SK-N-SH (cell line): Measurements from ENCODE around the gene HMG20A. TPM values are rescaled to one million over a fixed set of nuclear protein-coding genes. Genes with fewer than 3 reads are reported as not detected.

Experiments used
- CTCF ChIA-PET: fragments of 300-600, 350-600 bp; formaldehyde crosslinking; extraction: SDS; loops from one replicate; lab custom pipeline; 2021; lab: Yijun Ruan, JAX
- POLR2A ChIA-PET: fragments of 350-600 bp; sonication (Branson Sonifier 250); formaldehyde crosslinking; extraction: SDS; loops from one replicate; lab custom pipeline; 2020; ENCODE audit warnings: antibody characterized with exemption, inconsistent platforms; lab: Yijun Ruan, JAX
- DNase-seq: peaks from one replicate; pipeline ENCODE4 v3.0.0; 2012
- H2AFZ ChIP-seq: fragments of 200-600 bp; sonication (generic); 2 replicates; pipeline ENCODE4 v1.8.1; 2016; ENCODE audit warnings: antibody characterized with exemption, mild to moderate bottlenecking, low read depth
- H3F3A ChIP-seq: fragments of 200-600 bp; sonication (generic); replicated peaks from 2 replicates; pipeline ENCODE3; 2016; ENCODE audit warnings: antibody characterized with exemption, mild to moderate bottlenecking; ENCODE audit not compliant: insufficient read depth
- H3K27ac ChIP-seq, 2 experiments: fragments of 200-500 bp in 1 of 2; fragments of 200-600 bp in 1 of 2; sonication (Bioruptor generic) in 1 of 2; sonication (generic), shearing (Covaris generic) in 1 of 2; 2 replicates each; pipeline versions ENCODE4 v1.5.1 to v1.6.1; 2014 to 2016; ENCODE audit warnings: low read depth in 2 of 2, inconsistent platforms in 1 of 2, low read length in 1 of 2, mild to moderate bottlenecking in 1 of 2, mixed read lengths in 1 of 2
- H3K27me3 ChIP-seq: fragments of 200-600 bp; sonication (generic), shearing (Covaris generic); 2 replicates; pipeline ENCODE4 v1.6.1; 2016; ENCODE audit warnings: mixed run types; ENCODE audit not compliant: insufficient read depth
- H3K36me3 ChIP-seq, 2 experiments: fragments of 200-500 bp in 1 of 2; fragments of 200-600 bp in 1 of 2; sonication (Bioruptor generic) in 1 of 2; sonication (generic) in 1 of 2; replicated peaks in 1 of 2; 2 replicates each; pipeline versions ENCODE3 to v1.5.1; 2014 to 2016; ENCODE audit warnings: low read length in 1 of 2, mild to moderate bottlenecking in 1 of 2; ENCODE audit not compliant: insufficient read depth in 2 of 2, control insufficient read depth in 1 of 2
- H3K4me1 ChIP-seq, 2 experiments: fragments of 200-500 bp in 1 of 2; fragments of 200-600 bp in 1 of 2; sonication (Bioruptor generic) in 1 of 2; sonication (generic), shearing (Covaris generic) in 1 of 2; 2 replicates each; pipeline versions ENCODE4 v1.5.1 to v1.6.1; 2014 to 2016; ENCODE audit warnings: low read depth in 1 of 2, low read length in 1 of 2, mixed run types in 1 of 2; ENCODE audit not compliant: insufficient read depth in 2 of 2, control insufficient read depth in 1 of 2
- H3K4me2 ChIP-seq: fragments of 200-600 bp; sonication (generic), shearing (Covaris generic); 2 replicates; pipeline ENCODE4 v1.6.1; 2017; ENCODE audit warnings: mixed run types
- H3K4me3 ChIP-seq, 2 experiments: fragments of 200-500 bp in 1 of 2; fragments of 200-600 bp in 1 of 2; sonication (Bioruptor generic) in 1 of 2; sonication (generic), shearing (Covaris generic) in 1 of 2; 2 replicates each; pipeline versions ENCODE4 v1.5.1 to v1.8.1; 2014 to 2016; ENCODE audit warnings: low read depth in 2 of 2, inconsistent platforms in 1 of 2, low read length in 1 of 2, mild to moderate bottlenecking in 1 of 2, mixed read lengths in 1 of 2, moderate library complexity in 1 of 2
- H3K79me2 ChIP-seq: fragments of 200-600 bp; sonication (generic); 2 replicates; pipeline ENCODE4 v1.8.1; 2017; ENCODE audit warnings: mild to moderate bottlenecking; ENCODE audit not compliant: insufficient read depth
- H3K9ac ChIP-seq: fragments of 200-600 bp; sonication (generic); 2 replicates; pipeline ENCODE4 v1.6.1; 2017; ENCODE audit warnings: mixed run types
- H3K9me2 ChIP-seq: fragments of 200-600 bp; sonication (generic); 2 replicates; pipeline ENCODE4 v1.6.1; 2017; ENCODE audit warnings: mixed run types
- H3K9me3 ChIP-seq: fragments of 200-600 bp; sonication (generic); 2 replicates; pipeline ENCODE4 v1.6.1; 2017; ENCODE audit warnings: mixed run types, mild to moderate bottlenecking, moderate library complexity
- H4K20me1 ChIP-seq: fragments of 200-600 bp; sonication (generic); 2 replicates; pipeline ENCODE4 v1.6.1; 2017; ENCODE audit warnings: mild to moderate bottlenecking, mixed run types; ENCODE audit not compliant: insufficient read depth
- FOXJ3 ChIP-seq: sonication (generic); formaldehyde crosslinking; IDR thresholded peaks from 2 replicates; pipeline ENCODE4 v1.5.1; 2020; ENCODE audit warnings: mild to moderate bottlenecking, missing genetic modification reagents
- GABPA ChIP-seq: IDR thresholded peaks from 2 replicates; pipeline ENCODE4 v1.4.0; 2012; ENCODE audit warnings: low read depth, mild to moderate bottlenecking
- IRF3 ChIP-seq: fragments of 150-350 bp; IDR thresholded peaks from 2 replicates; pipeline ENCODE4 v1.6.1; 2016; ENCODE audit warnings: mild to moderate bottlenecking, low read depth, low read length
- JUND ChIP-seq: IDR thresholded peaks from 2 replicates; pipeline ENCODE4 v1.4.0; 2012
- MXI1 ChIP-seq: IDR thresholded peaks from 2 replicates; pipeline ENCODE4 v1.6.1; 2012; ENCODE audit warnings: mild to moderate bottlenecking, low read depth, low read length, improper control_type of control experiment
- NRF1 ChIP-seq: IDR thresholded peaks from 2 replicates; pipeline ENCODE4 v1.6.1; 2012; ENCODE audit warnings: low read depth, mild to moderate bottlenecking, low read length
- POLR2AphosphoS5 ChIP-seq: IDR thresholded peaks from 2 replicates; pipeline ENCODE4 v1.6.1; 2012; ENCODE audit warnings: low read depth, low read length
- REST ChIP-seq: IDR thresholded peaks from 2 replicates; pipeline ENCODE4 v1.6.1; 2012; ENCODE audit warnings: mild to moderate bottlenecking, low read depth, low read length, moderate library complexity
- RFX5 ChIP-seq: IDR thresholded peaks from 2 replicates; pipeline ENCODE4 v1.6.1; 2012; ENCODE audit warnings: mild to moderate bottlenecking, improper control_type of control experiment, low read length
- RXRA ChIP-seq: IDR thresholded peaks from 2 replicates; pipeline ENCODE4 v1.4.0; 2012; ENCODE audit warnings: low read depth, mild to moderate bottlenecking, borderline replicate concordance
- SMC3 ChIP-seq: IDR thresholded peaks from 2 replicates; pipeline ENCODE4 v1.6.1; 2012; ENCODE audit warnings: low read depth, low read length, improper control_type of control experiment
- YY1 ChIP-seq: IDR thresholded peaks from 2 replicates; pipeline ENCODE4 v1.4.0; 2012; ENCODE audit warnings: low read depth, mild to moderate bottlenecking
- WGBS: methylation state at CpG from one replicate; pipeline ENCODE4 v1.1.6; 2017; ENCODE audit warnings: low lambda C conversion rate; 5-methylcytosine and 5-hydroxymethylcytosine counted together
- polyA plus RNA-seq, 3 experiments: library from polyadenylated mRNA; depleted of rRNA; stranded (reverse); fragments of >200 nt; gene quantifications; 2 replicates each; pipeline ENCODE4 v1.2.3, GENCODE V29; 2012

HMG20A gene
- polyA plus RNA-seq, 1 of the 3 experiments (the other 2 are of a cell fraction) = 27.7 TPM

GRCh38 chr15:77518458-77518857 lies 97.8 kb downstream of the HMG20A start:
- no peaks in the 10 kb centered on the region for H4K20me1 ChIP-seq
- no peak overlapping the region for H3K9ac ChIP-seq
- POLR2A ChIA-PET = no interaction called here
- no peaks in the 10 kb centered on the region for H3K79me2 ChIP-seq
- no peak overlapping the region for H2AFZ ChIP-seq
- DNase-seq = no peak
- H3K4me2 ChIP-seq = no peak overlapping the region
- no peaks in the 10 kb centered on the region for H3K4me1 ChIP-seq
- no peaks in the 10 kb centered on the region for H3K9me2 ChIP-seq
- 87% methylated on average over 6 of the region's 6 CpGs for WGBS
- no peak overlapping the region for H3K27ac ChIP-seq
- CTCF ChIA-PET = interaction anchor here (1.0 to 1.8 kb wide), 3 partner anchors 11 to 25 kb away, joined by 3 to 5 read pairs (median 3); no protein-coding TSS in a partner anchor
- no peak overlapping the region for H3K4me3 ChIP-seq
- no peaks in the 10 kb centered on the region for H3K36me3 ChIP-seq
- H3K27me3 ChIP-seq = no peaks in the 10 kb centered on the region
- H3F3A ChIP-seq = no peaks in the 10 kb centered on the region
- TF ChIP-seq MXI1 (no peak), IRF3 (no peak), RFX5 (no peak), NRF1 (no peak), RXRA (no peak), SMC3 (no peak), REST (no peak), POLR2AphosphoS5 (no peak), JUND (no peak), FOXJ3 (CRISPR knock-in tag) (no peak), YY1 (no peak)
- no peaks in the 10 kb centered on the region for H3K9me3 ChIP-seq

- CTCF ChIA-PET = interaction anchor here (2.2 kb wide), 1 partner anchor 114 kb away, joined by 4 read pairs; no protein-coding TSS in a partner anchor
- H3F3A ChIP-seq = no peaks in the 10 kb centered on the region
- H3K79me2 ChIP-seq = no peaks in the 10 kb centered on the region
- TF ChIP-seq IRF3 (no peak), GABPA (no peak), JUND (no peak)
- no peaks in the 10 kb centered on the region for H3K9me3 ChIP-seq
- WGBS = 81% methylated on average over 3 of the region's 3 CpGs
- no peaks in the 10 kb centered on the region for H3K27me3 ChIP-seq
- H3K9ac ChIP-seq = no peak overlapping the region
- H3K4me1 ChIP-seq = no peaks in the 10 kb centered on the region
- POLR2A ChIA-PET = no interaction called here
- DNase-seq = no peak
- H3K4me3 ChIP-seq = no peak overlapping the region
- no peaks in the 10 kb centered on the region for H3K36me3 ChIP-seq
- H3K9me2 ChIP-seq = no peaks in the 10 kb centered on the region
- H3K4me2 ChIP-seq = no peak overlapping the region
- H3K27ac ChIP-seq = no peak overlapping the region
- H4K20me1 ChIP-seq = no peaks in the 10 kb centered on the region
- no peak overlapping the region for H2AFZ ChIP-seq
Measured at GRCh38 chr15:77519540-77519939, 98.9 kb downstream of the HMG20A start.
